Gastrocnemius medialis (tissue), 4 donors: Measurements from ENCODE around the gene MAPK6. TPM values are rescaled to one million over a fixed set of nuclear protein-coding genes. Genes with fewer than 3 reads are reported as not detected.
"Not testable (repeated sequence)": the region's sequence is repeated elsewhere in the genome, so short reads cannot be mapped to it uniquely, and the experiment has no call there.

Experiments used
- ATAC-seq, 2 donors: fragments of 150-250 bp; one replicate each; pipeline ENCODE4 v1.9.1; 2016
- DNase-seq, 2 donors: peaks; one replicate each; pipeline ENCODE4 v3.0.0-alpha.2; 2019
- H3K27ac ChIP-seq, 4 donors: fragments of 200-600 bp; sonication (generic); 1 replicate in 1 of 4; 2 replicates in 3 of 4; pipeline ENCODE4 v1.5.1; 2016 to 2018; ENCODE audit warnings: mild to moderate bottlenecking in 2 of 4, moderate library complexity in 1 of 4
- H3K27me3 ChIP-seq, 3 donors: fragments of 200-600 bp; sonication (generic) in 2 of 3; 1 replicate in 1 of 3; 2 replicates in 2 of 3; pipeline versions ENCODE4 v1.5.1 to v1.6.0; 2016 to 2019; ENCODE audit warnings: mild to moderate bottlenecking in 1 of 3, moderate library complexity in 1 of 3
- H3K36me3 ChIP-seq, 2 donors: fragments of 200-600 bp; sonication (generic) in 1 of 2; one replicate each; pipeline ENCODE4 v1.5.1; 2017 to 2018
- H3K4me1 ChIP-seq, 2 donors: fragments of 200-600 bp; sonication (generic) in 1 of 2; one replicate each; pipeline ENCODE4 v1.5.1; 2016 to 2017; ENCODE audit warnings: mild to moderate bottlenecking in 2 of 2
- H3K4me3 ChIP-seq, 4 donors: fragments of 200-600 bp; sonication (generic) in 3 of 4; 1 replicate in 1 of 4; 2 replicates in 3 of 4; pipeline ENCODE4 v1.5.1; 2016 to 2019; ENCODE audit warnings: mild to moderate bottlenecking in 2 of 4
- H3K9me3 ChIP-seq, 3 donors: fragments of 200-600 bp; sonication (generic) in 2 of 3; 1 replicate in 1 of 3; 2 replicates in 2 of 3; pipeline ENCODE4 v1.5.1; 2016 to 2019
- POLR2A ChIP-seq, 2 donors: fragments of 450-650 bp; IDR thresholded peaks; one replicate each; pipeline ENCODE4 v1.6.1; 2017; ENCODE audit warnings: antibody characterized with exemption in 2 of 2, mild to moderate bottlenecking in 2 of 2, moderate library complexity in 2 of 2
- in situ Hi-C, 4 donors: fragments of 200-750 bp; cut with MboI; loops; one replicate each; pipeline versions ENCODE4 v1.15.0 to v1.8.0; 2017; ENCODE audit warnings: low sequenced_read_pairs in 4 of 4
- intact Hi-C: fragments of 100-400 bp; cut with DNase I; formaldehyde crosslinking; loops from one replicate; pipeline ENCODE4 v1.15.1; 2023; ENCODE audit warnings: low total_unique reads
- total RNA-seq, 4 donors: library from RNA; depleted of rRNA; stranded (reverse); fragments of >200 nt; gene quantifications; one replicate each; pipeline versions ENCODE4 v1.1.0 to v1.2.3, GENCODE V29; 2016
- TF ChIP-seq, protein P1 (sequence below), 5 experiments: fragments of 450-650 bp in 3 of 5; fragments of 200-600 bp in 2 of 5; sonication (generic) in 2 of 5; IDR thresholded peaks in 4 of 5; conservative IDR thresholded peaks in 1 of 5; 1 replicate in 4 of 5; 2 replicates in 1 of 5; pipeline ENCODE4 v1.5.1; 2016 to 2019; ENCODE audit warnings: antibody characterized with exemption in 5 of 5, mild to moderate bottlenecking in 3 of 5, moderate library complexity in 3 of 5

MAPK6 gene
- total RNA-seq, 4 donors from 2014 or later: 47.6 to 84.4 (median 56.4) TPM

DNA sequence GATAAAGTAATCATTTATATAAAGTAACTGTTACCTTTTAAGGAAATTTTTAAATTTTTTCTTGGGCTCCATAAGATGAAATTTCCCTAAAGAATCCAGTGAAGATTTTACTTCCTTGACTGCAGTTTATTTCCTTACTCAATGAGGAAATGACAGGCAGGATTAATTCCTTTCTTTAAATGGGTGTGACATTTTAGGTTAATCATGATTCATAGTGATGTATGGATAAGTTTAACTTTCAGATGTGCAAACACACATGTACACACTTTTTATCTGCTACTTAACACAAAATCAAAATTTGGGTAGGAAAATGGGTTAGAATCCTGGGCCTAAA lies 36.3 kb upstream of the MAPK6 start:
- H3K4me3 ChIP-seq: no peak overlapping the region
- DNase-seq (no peak), ATAC-seq (no peak)
- TF ChIP-seq, protein P1, sequence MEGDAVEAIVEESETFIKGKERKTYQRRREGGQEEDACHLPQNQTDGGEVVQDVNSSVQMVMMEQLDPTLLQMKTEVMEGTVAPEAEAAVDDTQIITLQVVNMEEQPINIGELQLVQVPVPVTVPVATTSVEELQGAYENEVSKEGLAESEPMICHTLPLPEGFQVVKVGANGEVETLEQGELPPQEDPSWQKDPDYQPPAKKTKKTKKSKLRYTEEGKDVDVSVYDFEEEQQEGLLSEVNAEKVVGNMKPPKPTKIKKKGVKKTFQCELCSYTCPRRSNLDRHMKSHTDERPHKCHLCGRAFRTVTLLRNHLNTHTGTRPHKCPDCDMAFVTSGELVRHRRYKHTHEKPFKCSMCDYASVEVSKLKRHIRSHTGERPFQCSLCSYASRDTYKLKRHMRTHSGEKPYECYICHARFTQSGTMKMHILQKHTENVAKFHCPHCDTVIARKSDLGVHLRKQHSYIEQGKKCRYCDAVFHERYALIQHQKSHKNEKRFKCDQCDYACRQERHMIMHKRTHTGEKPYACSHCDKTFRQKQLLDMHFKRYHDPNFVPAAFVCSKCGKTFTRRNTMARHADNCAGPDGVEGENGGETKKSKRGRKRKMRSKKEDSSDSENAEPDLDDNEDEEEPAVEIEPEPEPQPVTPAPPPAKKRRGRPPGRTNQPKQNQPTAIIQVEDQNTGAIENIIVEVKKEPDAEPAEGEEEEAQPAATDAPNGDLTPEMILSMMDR (IDR thresholded peaks at IDR 0.05 in 4 of 5, conservative IDR thresholded peaks at IDR 0.05 in 1 of 5): no peak
- no peak for TF ChIP-seq POLR2A (IDR thresholded peaks at IDR 0.05)
- peak overlapping the region in 1 of 4 donors; percentile 72 for H3K27ac ChIP-seq
- in situ Hi-C loops: loop anchor here in 3 of 4 donors (10.0 to 25.0 kb wide), 2 partner anchors 92 to 105 kb away; no protein-coding TSS in a partner anchor
- H3K27me3 ChIP-seq: no peaks in the 10 kb centered on the region
- no peaks in the 10 kb centered on the region for H3K9me3 ChIP-seq
- H3K4me1 ChIP-seq: peaks cover 13 to 17% of the 10 kb centered on the region in 2 donors
- intact Hi-C loops: no loop called here
- H3K36me3 ChIP-seq: no peaks in the 10 kb centered on the region

DNA sequence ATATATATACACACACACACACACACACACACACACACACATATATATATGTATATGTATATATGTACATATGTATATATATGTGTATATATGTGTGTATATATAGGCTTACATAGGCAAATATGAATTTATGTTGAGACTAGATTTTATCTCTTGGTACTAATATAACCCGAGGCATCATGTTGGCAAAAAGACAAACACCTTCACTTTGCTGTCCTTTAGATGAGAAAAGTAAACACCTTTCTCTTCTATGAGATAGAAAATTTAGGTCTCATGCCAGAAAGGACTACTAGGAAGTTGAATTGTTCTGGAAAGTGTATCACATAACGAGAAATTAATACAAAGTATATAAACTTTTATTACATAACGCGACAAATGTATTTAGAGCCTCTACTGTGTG lies 27.9 kb upstream of the MAPK6 start:
- ATAC-seq (no peak), DNase-seq (no peak)
- Histone ChIP-seq H3K27ac (no peak overlapping the region), H3K4me1 (peaks cover 0 to 12% of the 10 kb centered on the region in 2 donors), H3K4me3 (no peak overlapping the region), H3K27me3 (no peaks in the 10 kb centered on the region), H3K9me3 (no peaks in the 10 kb centered on the region), H3K36me3 (no peaks in the 10 kb centered on the region)
- in situ Hi-C loops: loop anchor here in 1 of 4 donors (25.0 kb wide), 1 partner anchor 96 kb away; no protein-coding TSS in a partner anchor
- TF ChIP-seq, protein P1 (IDR thresholded peaks at IDR 0.05 in 4 of 5, conservative IDR thresholded peaks at IDR 0.05 in 1 of 5): no peak
- TF ChIP-seq POLR2A (IDR thresholded peaks at IDR 0.05): no peak
- intact Hi-C loops: no loop called here

DNA sequence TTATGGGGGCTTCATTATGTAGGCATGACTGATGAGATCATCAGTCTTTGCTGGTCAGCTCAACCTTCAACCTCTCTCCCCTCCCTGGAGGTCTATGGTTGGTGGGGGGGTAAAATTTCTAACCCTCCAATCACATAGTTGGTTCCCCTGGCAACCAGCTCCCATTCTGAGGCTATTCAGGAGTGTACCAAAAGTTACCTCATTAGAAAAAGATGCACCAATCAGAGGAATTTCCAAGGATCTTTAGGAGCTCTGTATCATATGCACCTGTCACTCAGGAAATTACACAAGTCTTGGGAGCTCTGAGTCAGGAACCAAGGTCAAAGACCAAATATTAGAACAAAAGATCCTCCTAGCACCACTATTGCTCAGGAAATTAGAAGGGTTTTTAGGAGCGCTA lies 26.1 kb upstream of the MAPK6 start:
- in situ Hi-C loops: loop anchor here in 1 of 4 donors (25.0 kb wide), 1 partner anchor 94 kb away; no protein-coding TSS in a partner anchor

DNA sequence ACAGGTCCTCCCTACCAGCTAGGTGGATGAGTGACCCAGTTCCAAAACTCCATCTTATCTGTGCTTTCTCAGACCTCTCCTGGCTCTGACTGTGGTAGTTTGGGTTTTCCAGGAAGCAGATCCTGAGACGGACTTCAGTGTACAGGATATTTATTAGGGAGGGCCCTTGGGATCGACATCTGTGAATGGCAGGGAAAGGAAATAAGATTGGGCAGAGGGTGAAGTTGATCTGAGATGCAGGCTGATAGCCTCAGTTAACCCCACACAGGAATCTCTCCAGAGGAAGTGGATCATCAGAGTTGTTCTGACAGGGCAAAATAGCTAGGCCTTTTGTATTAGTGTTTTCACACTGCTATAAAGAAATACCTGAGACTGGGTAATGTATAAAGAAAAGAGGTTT lies 16.7 kb upstream of the MAPK6 start:
- in situ Hi-C loops: no loop called here
- Histone ChIP-seq H3K36me3 (no peaks in the 10 kb centered on the region), H3K27me3 (no peaks in the 10 kb centered on the region), H3K4me1 (peaks cover 0 to 14% of the 10 kb centered on the region in 2 donors), H3K9me3 (no peaks in the 10 kb centered on the region), H3K4me3 (no peak overlapping the region), H3K27ac (peak overlapping the region in 1 of 4 donors; percentile 25)
- ATAC-seq (no peak), DNase-seq (no peak)
- intact Hi-C loops: no loop called here
- TF ChIP-seq, protein P1 (IDR thresholded peaks at IDR 0.05 in 4 of 5, conservative IDR thresholded peaks at IDR 0.05 in 1 of 5): no peak
- no peak for TF ChIP-seq POLR2A (IDR thresholded peaks at IDR 0.05)

More for the DNA sequence above, 26.1 kb upstream of the MAPK6 start:
- no peak for DNase-seq
- Histone ChIP-seq H3K4me1 (peaks cover 0 to 12% of the 10 kb centered on the region in 2 donors), H3K9me3 (no peaks in the 10 kb centered on the region), H3K27me3 (no peaks in the 10 kb centered on the region), H3K27ac (no peak overlapping the region), H3K36me3 (no peaks in the 10 kb centered on the region), H3K4me3 (no peak overlapping the region)
- no peak for TF ChIP-seq POLR2A (IDR thresholded peaks at IDR 0.05)
- TF ChIP-seq, protein P1 (IDR thresholded peaks at IDR 0.05 in 4 of 5, conservative IDR thresholded peaks at IDR 0.05 in 1 of 5): no peak
- no peak for ATAC-seq
- intact Hi-C loops: no loop called here

DNA sequence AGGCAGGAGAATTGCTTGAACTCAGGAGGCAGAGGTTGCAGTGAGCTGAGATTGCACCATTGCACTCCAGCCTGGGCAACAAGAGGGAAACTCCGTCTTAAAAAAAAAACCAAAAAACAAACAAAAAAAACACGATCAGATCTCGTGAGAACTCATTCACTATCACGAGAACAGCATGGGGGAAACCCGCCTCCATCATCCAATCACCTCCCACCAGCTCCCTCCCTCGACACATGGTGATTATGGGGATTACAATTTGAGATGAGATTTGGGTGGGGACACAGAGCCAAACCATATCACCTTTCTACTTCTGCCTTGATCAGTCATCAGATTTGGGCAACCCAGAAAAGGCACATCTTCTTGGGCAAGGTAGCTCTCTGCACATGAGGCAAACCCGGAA lies 15.9 kb upstream of the MAPK6 start:
- H3K27ac ChIP-seq, in situ Hi-C loops: not testable (repeated sequence)

More for the DNA sequence above, 15.9 kb upstream of the MAPK6 start:
- H3K4me3 ChIP-seq, ATAC-seq, H3K9me3 ChIP-seq, H3K36me3 ChIP-seq, intact Hi-C loops, DNase-seq, H3K27me3 ChIP-seq: not testable (repeated sequence)
- H3K4me1 ChIP-seq: peaks cover 0 to 14% of the 10 kb centered on the region in 2 donors
